Liver (tissue), 3 donors: ENCODE measurements around the gene MDH1B.

Experiments used
- EGR1 ChIP-seq, 2 donors: IDR thresholded peaks; 2 replicates each; pipeline ENCODE4 v1.6.1; 2016 to 2018; ENCODE audit warnings: antibody characterized with exemption in 2 of 2, low read depth in 2 of 2
- FOXA1 ChIP-seq: IDR thresholded peaks from 2 replicates; pipeline ENCODE4 v1.6.1; 2016; ENCODE audit warnings: antibody characterized with exemption
- GABPA ChIP-seq, 2 donors: IDR thresholded peaks in 1 of 2; conservative IDR thresholded peaks in 1 of 2; 2 replicates each; pipeline ENCODE4 v1.6.1; 2016; ENCODE audit warnings: antibody characterized with exemption in 2 of 2, mild to moderate bottlenecking in 1 of 2, moderate library complexity in 1 of 2
- RAD21 ChIP-seq, 2 donors: IDR thresholded peaks; 2 replicates each; pipeline ENCODE4 v1.6.1; 2016; ENCODE audit warnings: antibody characterized with exemption in 2 of 2, mild to moderate bottlenecking in 2 of 2
- RXRA ChIP-seq, 2 donors: IDR thresholded peaks; 2 replicates each; pipeline ENCODE4 v1.6.1; 2017 to 2018; ENCODE audit warnings: antibody characterized with exemption in 2 of 2, mild to moderate bottlenecking in 1 of 2
- SP1 ChIP-seq: IDR thresholded peaks from 2 replicates; pipeline ENCODE4 v1.6.1; 2018; ENCODE audit warnings: antibody characterized with exemption, mild to moderate bottlenecking
- TF ChIP-seq, protein P1 (sequence below): fragments of 150-350 bp; IDR thresholded peaks from 2 replicates; pipeline ENCODE4 v1.5.1; 2017; ENCODE audit warnings: improper control_type of control experiment, low read depth, low read length; ENCODE audit not compliant: missing input control
- TF ChIP-seq, protein P2 (sequence below): IDR thresholded peaks from 2 replicates; pipeline ENCODE4 v1.6.1; 2016; ENCODE audit warnings: antibody characterized with exemption
- TF ChIP-seq, protein P3 (sequence below): IDR thresholded peaks from 2 replicates; pipeline ENCODE4 v1.6.1; 2016; ENCODE audit warnings: antibody characterized with exemption
- donor health status: healthy.
- donor health status: healthy.

DNA sequence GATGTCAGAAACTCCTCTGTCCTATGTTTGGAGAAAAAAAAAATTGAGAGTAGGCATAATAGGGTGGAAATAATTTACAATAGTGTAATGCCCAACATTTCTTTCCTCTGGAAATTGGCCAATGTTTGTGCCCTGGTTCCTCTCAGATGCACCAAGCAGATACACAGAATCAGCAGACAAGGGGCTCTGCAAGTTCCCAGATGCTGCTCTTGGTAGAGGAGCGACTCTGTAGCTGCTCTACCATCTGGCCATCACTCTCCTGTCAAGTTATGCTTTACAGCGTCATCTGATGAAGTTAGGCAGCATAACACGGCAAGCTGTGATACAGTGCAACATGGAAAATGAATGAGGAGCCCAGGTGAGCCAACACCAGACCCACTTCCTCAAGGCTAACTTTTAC lies 48.5 kb downstream of the MDH1B start:
- TF ChIP-seq RXRA (IDR thresholded peaks at IDR 0.05) (no peak), EGR1 (IDR thresholded peaks at IDR 0.05; ENCODE audit: low read depth in 2 of 2) (no peak), FOXA1 (no peak), GABPA (IDR thresholded peaks at IDR 0.05 in 1 of 2, conservative IDR thresholded peaks at IDR 0.05 in 1 of 2) (no peak), SP1 (no peak), RAD21 (IDR thresholded peaks at IDR 0.05) (no peak)
- TF ChIP-seq, protein P1, sequence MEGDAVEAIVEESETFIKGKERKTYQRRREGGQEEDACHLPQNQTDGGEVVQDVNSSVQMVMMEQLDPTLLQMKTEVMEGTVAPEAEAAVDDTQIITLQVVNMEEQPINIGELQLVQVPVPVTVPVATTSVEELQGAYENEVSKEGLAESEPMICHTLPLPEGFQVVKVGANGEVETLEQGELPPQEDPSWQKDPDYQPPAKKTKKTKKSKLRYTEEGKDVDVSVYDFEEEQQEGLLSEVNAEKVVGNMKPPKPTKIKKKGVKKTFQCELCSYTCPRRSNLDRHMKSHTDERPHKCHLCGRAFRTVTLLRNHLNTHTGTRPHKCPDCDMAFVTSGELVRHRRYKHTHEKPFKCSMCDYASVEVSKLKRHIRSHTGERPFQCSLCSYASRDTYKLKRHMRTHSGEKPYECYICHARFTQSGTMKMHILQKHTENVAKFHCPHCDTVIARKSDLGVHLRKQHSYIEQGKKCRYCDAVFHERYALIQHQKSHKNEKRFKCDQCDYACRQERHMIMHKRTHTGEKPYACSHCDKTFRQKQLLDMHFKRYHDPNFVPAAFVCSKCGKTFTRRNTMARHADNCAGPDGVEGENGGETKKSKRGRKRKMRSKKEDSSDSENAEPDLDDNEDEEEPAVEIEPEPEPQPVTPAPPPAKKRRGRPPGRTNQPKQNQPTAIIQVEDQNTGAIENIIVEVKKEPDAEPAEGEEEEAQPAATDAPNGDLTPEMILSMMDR, result no peak
- TF ChIP-seq, protein P2, sequence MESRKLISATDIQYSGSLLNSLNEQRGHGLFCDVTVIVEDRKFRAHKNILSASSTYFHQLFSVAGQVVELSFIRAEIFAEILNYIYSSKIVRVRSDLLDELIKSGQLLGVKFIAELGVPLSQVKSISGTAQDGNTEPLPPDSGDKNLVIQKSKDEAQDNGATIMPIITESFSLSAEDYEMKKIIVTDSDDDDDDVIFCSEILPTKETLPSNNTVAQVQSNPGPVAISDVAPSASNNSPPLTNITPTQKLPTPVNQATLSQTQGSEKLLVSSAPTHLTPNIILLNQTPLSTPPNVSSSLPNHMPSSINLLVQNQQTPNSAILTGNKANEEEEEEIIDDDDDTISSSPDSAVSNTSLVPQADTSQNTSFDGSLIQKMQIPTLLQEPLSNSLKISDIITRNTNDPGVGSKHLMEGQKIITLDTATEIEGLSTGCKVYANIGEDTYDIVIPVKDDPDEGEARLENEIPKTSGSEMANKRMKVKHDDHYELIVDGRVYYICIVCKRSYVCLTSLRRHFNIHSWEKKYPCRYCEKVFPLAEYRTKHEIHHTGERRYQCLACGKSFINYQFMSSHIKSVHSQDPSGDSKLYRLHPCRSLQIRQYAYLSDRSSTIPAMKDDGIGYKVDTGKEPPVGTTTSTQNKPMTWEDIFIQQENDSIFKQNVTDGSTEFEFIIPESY, result no peak
- TF ChIP-seq, protein P3, sequence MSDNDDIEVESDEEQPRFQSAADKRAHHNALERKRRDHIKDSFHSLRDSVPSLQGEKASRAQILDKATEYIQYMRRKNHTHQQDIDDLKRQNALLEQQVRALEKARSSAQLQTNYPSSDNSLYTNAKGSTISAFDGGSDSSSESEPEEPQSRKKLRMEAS, result no peak
